ENCODE data around the gene LIN9.
"Not testable (repeated sequence)": the region's sequence is repeated elsewhere in the genome, so short reads cannot be mapped to it uniquely, and the experiment has no call there.

Gene LIN9

DNA sequence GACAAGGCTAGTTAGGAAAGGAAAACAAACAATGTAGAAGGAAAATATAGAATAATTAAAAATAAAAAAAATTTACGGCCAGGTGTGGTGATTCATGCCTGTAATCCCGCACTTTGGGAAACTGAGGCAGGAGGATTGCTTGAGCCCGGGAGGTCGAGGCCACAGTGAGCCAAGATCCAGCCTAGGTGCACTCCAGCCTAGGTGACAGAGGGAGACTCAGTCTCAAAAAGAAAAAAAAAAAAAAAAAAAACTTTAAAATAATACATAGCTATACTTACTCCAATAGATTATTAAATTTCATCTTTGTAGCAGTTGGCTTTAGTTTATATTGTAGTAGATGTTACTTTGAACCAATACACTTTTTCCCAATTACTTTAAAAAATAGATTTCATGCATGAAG lies 32.0 kb downstream of the LIN9 start:
- TF ChIP-seq, protein P1, sequence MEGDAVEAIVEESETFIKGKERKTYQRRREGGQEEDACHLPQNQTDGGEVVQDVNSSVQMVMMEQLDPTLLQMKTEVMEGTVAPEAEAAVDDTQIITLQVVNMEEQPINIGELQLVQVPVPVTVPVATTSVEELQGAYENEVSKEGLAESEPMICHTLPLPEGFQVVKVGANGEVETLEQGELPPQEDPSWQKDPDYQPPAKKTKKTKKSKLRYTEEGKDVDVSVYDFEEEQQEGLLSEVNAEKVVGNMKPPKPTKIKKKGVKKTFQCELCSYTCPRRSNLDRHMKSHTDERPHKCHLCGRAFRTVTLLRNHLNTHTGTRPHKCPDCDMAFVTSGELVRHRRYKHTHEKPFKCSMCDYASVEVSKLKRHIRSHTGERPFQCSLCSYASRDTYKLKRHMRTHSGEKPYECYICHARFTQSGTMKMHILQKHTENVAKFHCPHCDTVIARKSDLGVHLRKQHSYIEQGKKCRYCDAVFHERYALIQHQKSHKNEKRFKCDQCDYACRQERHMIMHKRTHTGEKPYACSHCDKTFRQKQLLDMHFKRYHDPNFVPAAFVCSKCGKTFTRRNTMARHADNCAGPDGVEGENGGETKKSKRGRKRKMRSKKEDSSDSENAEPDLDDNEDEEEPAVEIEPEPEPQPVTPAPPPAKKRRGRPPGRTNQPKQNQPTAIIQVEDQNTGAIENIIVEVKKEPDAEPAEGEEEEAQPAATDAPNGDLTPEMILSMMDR (IDR thresholded peaks at IDR 0.05), result no peak
- Histone ChIP-seq H3K4me3 (no peak overlapping the region), H3K27ac (no peak overlapping the region)
- no peak for DNase-seq (ENCODE audit: low spot score)

DNA sequence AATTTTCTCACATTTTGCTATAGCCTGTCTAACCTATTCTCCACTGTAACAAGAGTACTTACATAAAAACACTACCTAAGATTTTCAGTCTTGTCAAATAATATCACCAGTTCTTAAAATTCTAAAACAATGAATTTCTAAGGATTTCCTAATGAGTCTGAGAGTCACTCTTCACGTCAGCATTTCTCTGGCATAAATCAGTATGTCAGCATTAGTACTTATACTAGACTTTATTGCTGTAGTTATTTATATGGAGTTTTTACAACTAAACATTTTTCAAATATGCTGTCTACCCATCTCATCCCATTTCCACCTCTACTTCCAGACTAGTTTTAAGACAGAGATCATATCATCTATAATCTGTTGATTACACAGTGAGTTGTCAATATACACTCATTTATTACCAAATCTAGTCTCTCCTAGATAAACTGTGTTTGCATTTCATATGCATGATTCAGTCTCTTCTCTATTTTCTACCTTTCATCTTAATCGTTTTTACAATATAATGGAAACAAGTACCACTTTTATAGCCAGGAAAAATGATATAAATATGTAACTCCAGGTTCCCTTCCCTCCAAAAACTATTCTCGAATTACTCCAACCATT lies 32.8 kb downstream of the LIN9 start:
- H3K27ac ChIP-seq, result no peak overlapping the region
- DNase-seq (ENCODE audit: low spot score), result no peak
- TF ChIP-seq, protein P1 (IDR thresholded peaks at IDR 0.05), result no peak
- H3K4me3 ChIP-seq, result no peak overlapping the region

DNA sequence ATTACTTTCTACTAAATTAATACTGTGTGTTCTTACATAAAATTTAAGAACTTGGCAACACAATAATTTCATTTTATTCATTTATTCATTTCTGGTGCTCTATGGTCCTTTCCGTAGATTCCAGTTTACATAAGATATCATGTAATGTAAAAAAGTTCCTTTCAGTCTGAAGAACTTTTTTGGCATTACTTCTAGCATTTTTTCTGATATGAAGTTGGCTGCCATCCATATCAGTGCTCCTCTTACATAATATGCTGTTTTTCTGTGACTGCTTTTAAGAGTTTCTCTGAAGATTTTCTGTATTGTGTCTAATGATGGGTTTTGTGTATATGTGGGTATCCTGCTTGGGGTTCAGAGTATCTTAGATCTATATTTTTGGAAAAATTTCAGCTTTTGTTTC lies 34.8 kb downstream of the LIN9 start:
- TF ChIP-seq, protein P1 (IDR thresholded peaks at IDR 0.05), result no peak
- DNase-seq (ENCODE audit: low spot score), result no peak
- Histone ChIP-seq H3K27ac (no peak overlapping the region), H3K4me3 (no peak overlapping the region)

DNA sequence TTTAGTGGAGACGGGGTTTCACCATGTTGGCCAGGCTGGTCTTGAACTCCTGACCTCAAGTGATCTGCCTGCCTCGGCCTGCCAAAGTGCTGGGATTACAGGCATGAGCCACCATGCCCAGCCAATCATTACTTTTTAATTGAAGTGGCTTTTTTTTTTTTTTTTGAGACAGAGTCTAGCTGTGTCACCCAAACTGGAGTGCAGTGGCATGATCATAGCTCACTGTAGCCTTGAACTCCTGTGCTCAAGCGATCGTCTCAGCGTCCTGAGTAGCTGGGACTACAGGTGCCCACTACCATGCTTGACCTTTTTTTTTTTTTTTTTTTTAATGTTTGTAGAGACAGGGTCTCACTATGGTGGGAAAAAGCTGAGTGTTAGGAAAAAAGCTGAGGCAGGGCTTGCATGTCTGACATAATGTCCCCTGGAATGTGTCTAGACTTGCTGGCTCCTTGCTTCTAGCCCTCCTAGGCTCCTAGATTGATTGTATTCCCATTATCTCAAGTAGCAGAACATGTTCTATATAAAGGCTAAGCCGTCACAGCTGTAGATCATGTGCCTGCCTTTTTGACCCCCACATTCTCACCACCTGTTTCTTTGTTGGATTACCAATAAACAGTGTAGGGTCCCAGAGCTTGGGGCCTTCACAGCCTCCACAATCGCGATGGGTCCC lies 36.6 kb downstream of the LIN9 start:
- DNase-seq (ENCODE audit: low spot score); H3K4me3 ChIP-seq: not testable (repeated sequence)
- peak overlapping the region; percentile 59 to 60 for H3K27ac ChIP-seq

DNA sequence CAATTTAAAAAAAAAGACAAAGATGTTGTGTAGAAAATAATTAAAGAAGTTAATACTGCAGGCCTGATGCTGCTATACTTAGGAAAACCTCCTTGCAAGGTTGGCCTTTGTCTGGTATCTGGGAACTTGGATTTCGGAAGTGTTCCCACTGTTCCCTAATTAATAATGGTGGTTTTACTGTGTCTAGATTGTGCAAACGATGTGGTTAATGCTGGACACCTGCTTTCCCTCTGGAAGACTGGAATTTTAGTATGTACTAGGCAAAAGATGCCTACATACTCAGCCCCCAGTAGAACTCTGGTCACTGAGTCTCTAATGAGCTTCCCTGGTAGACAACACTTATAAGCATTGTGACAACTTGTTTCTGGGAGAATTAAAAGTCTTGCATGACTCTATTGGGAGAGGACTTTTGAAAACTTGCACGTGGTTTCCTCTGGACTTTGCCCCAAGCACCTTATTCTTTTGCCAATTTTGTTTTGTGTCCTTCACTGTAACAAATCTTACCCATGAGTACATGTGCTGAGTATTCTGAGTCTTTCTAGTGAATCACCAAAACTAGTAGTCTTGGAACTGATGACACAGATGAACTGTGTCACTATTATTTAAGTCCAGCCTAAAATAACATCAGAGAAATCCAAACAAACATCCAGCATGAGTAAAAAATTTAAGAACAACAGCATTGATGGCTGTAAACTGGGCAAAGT lies 40.4 kb downstream of the LIN9 start:
- TF ChIP-seq, protein P1 (IDR thresholded peaks at IDR 0.05), result no peak
- H3K4me3 ChIP-seq, result no peak overlapping the region
- no peak overlapping the region for H3K27ac ChIP-seq
- DNase-seq (ENCODE audit: low spot score), result no peak

DNA sequence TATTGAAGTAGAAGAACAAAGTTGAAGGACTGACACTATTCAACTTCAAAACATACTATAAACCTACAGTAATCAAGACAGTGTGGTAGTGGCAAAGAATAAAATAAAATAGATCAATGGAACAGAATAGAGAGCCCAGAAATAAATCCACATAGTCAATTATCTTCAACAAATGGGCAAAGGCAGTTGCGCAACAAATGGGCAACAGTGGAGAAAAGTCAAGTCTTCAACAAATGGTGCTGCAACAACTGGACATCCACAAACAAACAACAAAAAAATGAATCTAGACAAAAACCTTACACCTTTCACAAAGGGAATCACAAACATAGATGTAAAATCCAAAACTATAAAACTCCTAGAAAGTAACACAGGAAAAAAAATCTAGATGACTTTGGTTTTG lies 47.1 kb downstream of the LIN9 start:
- no peak overlapping the region for H3K4me3 ChIP-seq
- TF ChIP-seq, protein P1 (IDR thresholded peaks at IDR 0.05), result no peak
- no peak overlapping the region for H3K27ac ChIP-seq
- DNase-seq (ENCODE audit: low spot score), result no peak

DNA sequence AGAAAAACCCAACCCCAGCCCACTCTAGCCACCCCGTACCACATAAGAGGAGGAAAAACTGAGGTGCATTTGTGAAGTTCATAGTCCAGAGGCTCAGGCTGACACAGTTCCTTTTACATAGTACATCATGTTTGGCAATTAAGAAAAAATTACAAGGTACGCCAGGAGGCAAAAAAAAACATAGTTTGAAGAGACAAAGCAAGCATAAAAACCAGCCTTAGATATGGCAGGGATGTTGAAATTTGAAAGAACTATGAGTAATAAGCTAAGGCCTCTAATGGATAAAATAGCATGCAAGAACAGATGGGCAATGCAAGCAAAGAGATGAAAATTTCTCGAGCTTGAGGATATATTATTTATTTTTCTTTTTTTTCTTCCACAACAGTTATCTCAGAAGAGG lies 53.6 kb downstream of the LIN9 start:
- Histone ChIP-seq H3K4me3 (no peak overlapping the region), H3K27ac (no peak overlapping the region)
- no peak for DNase-seq (ENCODE audit: low spot score)
- TF ChIP-seq, protein P1 (IDR thresholded peaks at IDR 0.05), result no peak
